Hematopoietic multipotent progenitor cell treated with erythropoietin and hydrocortisone succinate and interleukin-3 and kit ligand, for 17 days (in vitro differentiated cells): Measurements from ENCODE around the gene DCAF11.

ENCODE experiments used
- DNase-seq: peaks from one replicate; pipeline ENCODE4 v3.0.0-alpha.2; 2015; ENCODE audit warnings: low spot score

Gene DCAF11

GRCh38 chr14:24114532-24115421 is at the start of gene DCAF11, which contains the start of gene NRL:
TSS of gene DCAF11 (plus strand) at chr14:24114777. CDS start at chr14:24115595, 818 bp downstream.
TSS of gene NRL (minus strand) at chr14:24114949. CDS start at chr14:24082848, 32,101 bp downstream.
- DNase-seq: peak; percentile 100

DNA sequence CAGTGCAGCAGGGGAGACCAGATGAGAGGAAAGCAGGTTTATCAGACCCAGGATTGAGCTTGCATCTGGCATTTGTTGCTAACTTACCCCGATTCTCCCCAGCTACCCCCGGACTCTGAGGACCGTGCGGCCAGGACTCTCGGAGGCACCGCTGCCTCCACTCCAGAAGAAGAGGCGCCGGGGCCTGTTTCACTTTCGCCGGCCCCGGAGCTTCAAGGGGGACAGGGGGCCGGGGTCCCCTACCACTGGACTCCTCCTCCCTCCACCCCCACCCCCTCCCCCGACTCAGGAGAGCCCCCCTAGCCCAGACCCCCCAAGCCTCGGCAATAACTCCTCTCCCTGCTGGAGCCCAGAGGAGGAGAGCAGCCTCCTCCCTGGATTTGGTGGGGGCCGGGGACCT is 49.7 kb upstream of the DCAF11 start:
- no peak for DNase-seq

GRCh38 chr14:24065408-24065807 is 49.2 kb upstream of the DCAF11 start:
- DNase-seq: no peak

DNA sequence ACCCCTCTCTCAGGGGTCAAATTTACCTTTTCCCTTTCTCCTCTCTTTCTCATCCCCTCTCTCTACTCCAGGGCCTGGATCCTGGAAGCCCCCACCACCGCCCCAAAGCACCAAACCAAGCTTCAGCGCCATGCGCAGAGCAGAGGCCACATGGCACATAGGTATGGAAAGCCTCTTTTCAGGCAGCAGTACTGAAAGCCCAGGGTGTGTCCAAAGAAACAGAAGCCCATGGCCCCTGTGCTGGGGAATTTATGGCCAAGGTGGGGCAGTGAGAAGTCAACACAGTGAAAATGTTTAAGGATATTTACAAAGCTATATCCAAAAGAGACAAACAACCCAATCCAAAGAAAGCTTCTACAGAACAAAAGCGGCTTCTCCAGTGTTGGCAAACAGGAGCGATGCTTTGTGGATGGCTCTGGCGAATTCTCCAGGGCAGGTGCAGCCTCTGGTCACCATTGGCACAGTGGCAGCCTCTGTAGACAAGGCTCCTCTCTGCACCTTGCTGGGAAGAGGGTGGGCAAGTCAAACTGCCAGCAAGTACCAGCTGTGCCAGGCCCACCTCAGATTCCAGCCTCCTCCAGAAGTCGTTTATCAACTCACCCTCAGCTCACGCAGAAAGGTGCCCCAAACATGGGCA is 48.0 kb upstream of the DCAF11 start:
- DNase-seq: no peak

GRCh38 chr14:24067133-24068082 is 47.2 kb upstream of the DCAF11 start:
- DNase-seq: no peak

DNA sequence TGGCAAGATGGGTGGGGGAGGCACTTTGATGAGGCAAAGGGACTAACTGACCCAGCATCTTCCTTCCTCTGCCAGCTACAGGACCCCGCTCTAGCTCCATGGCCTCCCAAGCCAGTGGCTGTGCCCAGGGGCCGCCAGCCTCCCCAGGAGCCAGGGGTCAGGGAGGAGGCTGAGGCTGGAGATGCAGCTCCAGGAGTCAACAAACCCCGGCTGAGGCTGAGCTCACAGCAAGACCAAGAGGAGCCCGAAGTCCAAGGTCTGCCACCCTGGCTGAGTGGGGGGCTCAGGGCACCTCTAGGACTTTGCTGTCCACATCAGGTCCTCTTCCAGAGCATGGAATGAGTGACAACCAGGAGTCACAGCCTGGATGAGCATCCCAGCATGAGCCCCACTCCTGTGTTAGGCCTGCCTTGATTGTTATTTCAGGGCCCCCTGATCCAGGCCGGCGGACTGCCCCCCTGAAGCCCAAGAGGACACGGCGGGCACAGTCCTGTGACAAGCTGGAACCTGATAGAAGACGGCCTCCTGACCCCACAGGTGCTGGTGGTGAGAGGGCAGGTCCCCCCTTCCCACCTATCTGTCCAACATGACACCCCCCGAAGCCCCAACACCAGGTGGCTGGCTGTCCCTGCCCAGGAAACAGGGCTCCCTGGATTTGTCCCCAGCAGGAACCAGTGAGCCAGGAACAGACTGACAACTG is 45.7 kb upstream of the DCAF11 start:
- no peak for DNase-seq

- DNase-seq: no peak
These were observed 45.2 kb upstream of the DCAF11 start for GRCh38 chr14:24069411-24069735.

GRCh38 chr14:24070285-24071143 is 44.1 kb upstream of the DCAF11 start:
- DNase-seq: no peak

- DNase-seq: no peak
These were observed 43.4 kb upstream of the DCAF11 start, which contains the start of gene CPNE6 for GRCh38 chr14:24071144-24071697. TSS of gene CPNE6 (plus strand) at chr14:24071562. CDS start at chr14:24072937, 1,375 bp downstream.

GRCh38 chr14:24071836-24072430 is 42.6 kb upstream of the DCAF11 start:
- DNase-seq: no peak

- DNase-seq: no peak
These were observed 42.1 kb upstream of the DCAF11 start for GRCh38 chr14:24072436-24072835.

GRCh38 chr14:24072881-24073877 is 41.4 kb upstream of the DCAF11 start:
- no peak for DNase-seq

- no peak for DNase-seq
These were observed 39.7 kb upstream of the DCAF11 start for GRCh38 chr14:24074625-24075484.

DNA sequence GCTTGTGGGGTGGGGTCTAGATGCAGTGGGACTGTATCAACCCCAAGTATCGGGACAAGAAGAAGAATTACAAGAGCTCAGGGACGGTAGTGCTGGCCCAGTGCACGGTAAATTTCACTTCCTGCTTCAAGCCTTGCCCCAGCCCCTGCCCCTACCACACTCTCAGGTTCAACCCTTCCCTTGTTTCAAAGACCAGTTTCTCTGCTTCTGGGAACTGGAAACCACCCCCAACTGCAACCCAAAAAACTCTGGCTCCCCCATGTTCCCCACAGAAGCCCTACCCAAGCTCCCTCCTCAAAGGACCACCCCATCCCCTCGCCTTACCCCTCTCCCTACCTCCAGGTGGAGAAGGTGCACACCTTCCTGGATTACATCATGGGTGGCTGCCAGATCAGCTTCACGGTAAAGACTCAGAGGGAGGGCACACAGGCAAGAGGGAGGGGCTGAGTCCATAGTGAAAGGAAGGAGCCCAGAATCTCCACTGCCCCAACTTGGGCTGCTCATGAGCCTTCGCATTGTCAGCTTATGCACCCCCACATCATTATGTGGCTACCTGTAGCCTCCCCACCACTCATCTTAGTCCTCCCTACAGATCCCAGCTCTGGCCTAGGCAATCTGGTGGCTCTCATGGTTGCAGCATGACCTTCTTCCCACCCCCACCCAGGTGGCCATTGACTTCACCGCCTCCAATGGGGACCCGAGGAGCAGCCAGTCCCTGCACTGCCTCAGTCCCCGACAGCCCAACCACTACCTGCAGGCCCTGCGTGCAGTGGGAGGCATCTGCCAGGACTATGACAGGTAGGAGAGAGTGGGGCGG is 38.9 kb upstream of the DCAF11 start:
- DNase-seq: no peak

GRCh38 chr14:24076302-24076601 is 38.3 kb upstream of the DCAF11 start:
- DNase-seq: no peak

GRCh38 chr14:24077086-24077485 is 37.5 kb upstream of the DCAF11 start:
- DNase-seq: no peak

- no peak for DNase-seq
These were observed 36.4 kb upstream of the DCAF11 start for GRCh38 chr14:24078146-24078545.
